NCI-H1694 (cell line): Measurements from ENCODE around the gene PDE3A.
"Not testable (repeated sequence)": the region's sequence is repeated elsewhere in the genome, so short reads cannot be mapped to it uniquely, and the experiment has no call there.

ENCODE experiments used
- DNase-seq: peaks from one replicate; lab custom pipeline; 2025; lab: John Stamatoyannopoulos, UW

PDE3A gene

DNA sequence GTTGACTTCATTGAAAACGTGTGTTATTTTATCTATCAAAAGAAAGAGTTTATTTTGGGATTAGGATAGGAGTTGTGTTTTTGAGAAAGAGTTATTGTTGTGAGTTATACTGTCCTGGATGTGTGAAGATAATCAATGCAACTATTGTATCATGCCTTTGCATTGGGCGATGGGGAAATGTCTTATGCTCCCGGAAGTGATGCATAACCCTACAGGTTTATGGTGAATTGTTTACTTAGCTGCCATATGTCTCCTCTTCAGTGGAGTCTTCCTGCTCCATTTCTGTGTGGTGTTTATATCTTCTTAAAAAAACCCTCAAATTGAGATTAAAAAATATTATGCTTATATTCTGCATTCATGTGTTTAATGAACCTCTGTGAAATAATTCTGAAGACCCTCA is 6.5 kb downstream of the PDE3A start:
- DNase-seq = no peak

DNA sequence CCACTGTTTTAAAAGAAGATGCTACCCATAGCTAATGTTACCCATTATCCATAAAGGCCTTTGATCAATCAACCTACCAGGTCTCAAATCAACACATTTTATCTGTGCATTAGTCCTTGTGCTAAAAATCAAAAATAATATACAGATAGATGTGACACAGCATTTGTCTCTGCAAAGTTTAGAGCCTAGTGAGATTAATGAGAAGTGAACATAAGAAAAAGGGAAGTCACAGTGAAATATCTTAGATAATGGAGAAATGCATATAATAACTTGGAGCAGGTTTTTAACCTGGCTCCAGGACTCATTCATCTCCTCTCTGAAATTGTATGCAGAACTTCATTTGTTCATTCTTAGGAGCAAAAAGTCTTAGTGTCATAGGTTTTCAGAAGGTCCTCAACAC is 7.2 kb downstream of the PDE3A start:
- no peak for DNase-seq

DNA sequence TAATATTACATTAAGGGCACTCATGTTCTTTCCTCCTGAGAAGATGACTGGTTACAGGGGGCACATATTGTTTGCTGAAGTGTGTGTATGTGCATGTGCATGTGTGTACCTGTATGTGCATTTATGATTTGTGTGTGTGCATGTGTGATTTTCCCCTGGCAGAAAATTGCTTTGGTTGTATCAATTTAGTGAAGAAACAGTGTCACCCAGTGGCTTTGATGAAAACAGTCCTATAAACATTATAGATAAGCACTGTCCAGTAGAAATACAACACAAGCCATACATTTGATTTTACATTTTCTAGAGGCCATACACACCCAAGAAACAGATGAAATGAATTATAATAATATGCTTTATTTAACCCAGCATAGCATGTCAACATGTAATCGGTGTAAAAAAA is 8.6 kb downstream of the PDE3A start:
- no peak for DNase-seq

DNA sequence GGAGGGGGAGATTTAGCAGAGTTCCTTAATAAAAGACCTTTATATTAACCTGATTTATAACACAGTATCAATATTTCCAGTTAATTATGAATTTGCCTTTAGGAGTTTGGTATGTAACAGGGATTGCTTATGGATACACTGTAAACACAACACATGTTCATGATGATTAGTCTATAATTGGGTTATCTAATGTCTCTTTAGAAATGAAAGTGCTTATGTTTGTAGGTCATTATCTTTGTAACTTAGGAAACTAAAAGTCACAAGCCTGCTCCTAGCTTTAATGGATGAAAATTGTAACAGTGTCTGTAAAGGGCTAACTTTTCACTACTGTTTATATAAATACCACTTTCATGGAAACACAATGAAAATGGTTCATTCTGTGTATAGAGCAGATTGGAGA is 9.4 kb downstream of the PDE3A start:
- DNase-seq = no peak

DNA sequence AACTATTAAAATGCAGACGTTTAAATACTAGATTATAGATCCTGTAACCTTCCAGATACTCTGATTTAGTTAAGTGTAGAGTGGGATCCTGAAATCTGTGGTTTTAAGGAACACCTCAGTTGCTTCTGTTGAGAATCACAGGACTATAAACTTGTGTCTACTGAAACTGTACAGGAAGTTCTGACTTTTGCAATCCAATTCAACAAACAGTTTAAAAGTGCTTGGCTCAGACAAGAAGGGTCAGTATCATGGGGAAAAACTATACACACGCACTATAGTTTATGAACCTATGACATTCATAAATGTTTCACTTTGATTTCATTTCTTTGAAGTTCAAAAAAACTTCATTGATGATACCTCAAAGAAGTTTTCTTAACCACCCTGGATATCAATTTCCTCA is 13.8 kb downstream of the PDE3A start:
- DNase-seq = no peak

DNA sequence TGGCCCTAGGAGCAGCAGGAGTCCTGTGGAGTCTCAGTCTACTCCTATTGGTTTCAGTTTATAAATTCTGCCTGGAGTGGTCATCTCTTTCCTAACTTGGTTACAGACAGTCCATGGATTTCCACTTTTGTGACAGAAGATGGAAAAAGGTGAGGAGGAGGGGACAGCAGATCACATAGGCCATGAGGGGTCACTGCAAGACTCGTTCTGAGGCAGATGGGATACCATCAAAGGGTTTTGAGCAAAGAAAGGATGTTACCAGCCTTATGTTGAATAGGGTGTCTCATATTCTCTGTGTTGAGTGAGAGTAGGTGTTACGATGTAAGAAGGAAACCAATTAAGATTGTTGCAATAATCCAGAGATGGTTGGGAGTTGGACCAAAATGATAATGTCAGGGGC is 15.3 kb downstream of the PDE3A start:
- DNase-seq = no peak

DNA sequence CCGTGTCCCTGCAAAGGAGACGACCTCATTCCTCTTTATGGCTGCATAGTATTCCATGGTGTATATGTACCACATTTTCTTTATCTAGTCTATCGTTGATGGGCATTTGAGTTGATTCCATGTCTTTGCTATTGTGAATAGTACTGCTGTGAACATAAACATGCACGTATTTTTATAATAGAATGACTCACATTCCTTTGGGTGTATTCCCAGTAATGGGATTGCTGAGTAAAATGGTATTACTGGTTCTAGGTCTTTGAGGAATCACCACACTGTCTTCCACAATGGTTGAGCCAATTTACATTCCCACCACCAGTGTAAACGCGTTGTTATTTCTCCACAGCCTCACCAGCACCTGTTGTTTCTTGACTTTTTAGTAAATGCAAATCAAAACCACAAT is 16.5 kb downstream of the PDE3A start:
- not testable (repeated sequence) for DNase-seq

DNA sequence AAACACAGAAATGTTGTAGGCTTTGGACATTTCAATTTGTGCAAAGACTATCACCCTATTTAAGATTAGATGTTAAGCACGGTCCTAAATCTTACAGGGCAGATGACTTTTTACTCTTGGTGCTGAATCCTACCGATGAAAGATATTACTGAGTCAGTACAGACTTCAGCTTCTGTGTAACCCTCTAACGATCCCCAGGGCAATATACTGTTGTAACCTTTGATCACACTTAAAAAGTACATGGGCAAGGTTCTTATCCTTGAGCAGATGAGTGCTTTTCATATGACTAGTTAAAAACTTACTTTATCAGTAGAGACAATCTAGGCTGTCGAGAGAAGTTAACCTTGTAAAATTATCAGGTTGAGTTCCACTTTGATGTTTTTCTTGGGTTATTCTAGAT is 22.5 kb downstream of the PDE3A start:
- no peak for DNase-seq

DNA sequence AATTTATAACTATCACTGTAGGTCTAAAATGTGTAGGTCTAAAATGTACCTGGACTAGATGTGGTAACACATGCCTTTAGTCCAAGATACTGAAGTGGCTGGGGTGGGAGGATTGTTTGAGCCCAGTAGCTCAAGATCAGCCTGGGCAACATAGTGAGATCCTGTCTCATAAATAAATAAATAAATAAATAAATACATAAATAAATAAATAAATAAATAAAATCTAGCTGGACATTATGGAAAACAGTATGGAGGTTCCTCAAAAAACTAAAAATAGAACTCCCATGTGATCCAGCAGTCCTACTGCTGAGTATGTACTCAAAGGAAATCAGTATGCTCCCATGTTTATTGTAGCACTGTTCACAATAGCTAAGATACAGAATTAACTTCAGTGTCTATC is 24.0 kb downstream of the PDE3A start:
- no peak for DNase-seq

DNA sequence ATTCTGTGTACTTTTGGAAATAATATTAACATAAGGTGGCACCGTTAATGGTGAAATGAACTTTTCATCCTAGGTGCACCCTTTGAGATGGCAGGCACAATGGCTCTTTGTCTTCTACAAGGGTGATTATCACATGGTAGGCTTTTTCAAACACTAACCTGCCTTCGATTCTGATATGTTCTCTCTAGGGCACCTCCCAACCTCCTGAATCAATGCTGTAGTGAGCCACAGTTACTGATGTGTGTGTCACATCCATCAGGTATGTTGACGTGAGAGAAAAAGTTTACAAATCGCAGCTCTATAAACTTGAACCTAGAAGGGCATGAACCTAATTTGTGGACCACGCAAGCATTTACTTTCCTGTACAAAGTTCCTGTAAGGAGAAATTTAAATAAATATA is 25.4 kb downstream of the PDE3A start:
- no peak for DNase-seq

DNA sequence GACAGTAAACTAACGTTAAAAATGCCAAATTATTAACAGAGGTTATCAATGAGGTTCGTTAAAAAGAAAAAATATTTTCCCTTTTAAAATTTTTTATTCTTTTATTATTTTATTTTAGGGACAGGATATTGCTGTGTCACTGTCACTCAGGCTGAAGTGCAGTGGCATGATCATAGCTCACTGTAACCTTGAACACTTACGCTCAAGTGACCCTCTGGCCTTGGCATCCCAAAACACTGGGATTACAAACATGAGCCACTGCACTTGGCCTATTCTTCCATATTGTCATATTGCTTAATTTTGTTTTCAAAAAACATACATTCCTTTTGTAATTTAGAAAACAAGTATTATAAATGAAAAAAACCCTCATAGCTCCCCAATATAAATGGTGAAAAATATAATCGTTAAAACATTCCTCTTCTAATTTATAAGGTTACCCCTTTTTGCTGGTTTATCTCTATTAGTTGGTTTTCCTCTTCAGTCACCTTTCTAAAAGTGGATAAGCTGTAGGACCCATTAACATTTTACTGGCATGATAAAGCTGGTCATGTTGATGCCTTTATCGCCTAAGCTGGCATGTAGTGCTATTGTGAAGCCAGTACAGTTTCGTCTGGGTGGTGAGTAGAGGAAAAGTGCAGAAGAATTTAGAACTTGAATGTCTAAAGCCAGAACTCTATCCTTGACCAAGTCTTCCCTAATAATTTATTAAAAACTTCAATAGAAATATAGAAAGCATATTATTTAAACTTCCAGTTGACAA is 27.6 kb downstream of the PDE3A start:
- no peak for DNase-seq

DNA sequence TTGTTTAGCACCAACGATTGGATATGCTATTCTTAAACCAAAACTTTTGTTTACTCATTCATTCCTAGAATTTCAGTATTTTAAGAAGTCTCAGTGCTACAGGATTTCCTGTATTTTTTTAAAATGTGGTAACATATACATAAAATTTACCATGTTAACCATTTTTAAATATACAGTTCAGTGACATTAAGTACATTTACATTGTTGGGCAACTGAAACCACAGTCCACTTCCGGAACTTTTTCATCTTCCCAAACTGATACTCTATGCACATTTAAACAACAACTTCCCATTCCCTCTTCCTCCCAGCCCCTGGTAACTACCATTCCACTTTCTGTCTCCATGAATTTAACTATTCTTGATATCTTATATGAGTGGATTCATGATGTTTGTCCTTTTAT is 30.3 kb downstream of the PDE3A start:
- no peak for DNase-seq

DNA sequence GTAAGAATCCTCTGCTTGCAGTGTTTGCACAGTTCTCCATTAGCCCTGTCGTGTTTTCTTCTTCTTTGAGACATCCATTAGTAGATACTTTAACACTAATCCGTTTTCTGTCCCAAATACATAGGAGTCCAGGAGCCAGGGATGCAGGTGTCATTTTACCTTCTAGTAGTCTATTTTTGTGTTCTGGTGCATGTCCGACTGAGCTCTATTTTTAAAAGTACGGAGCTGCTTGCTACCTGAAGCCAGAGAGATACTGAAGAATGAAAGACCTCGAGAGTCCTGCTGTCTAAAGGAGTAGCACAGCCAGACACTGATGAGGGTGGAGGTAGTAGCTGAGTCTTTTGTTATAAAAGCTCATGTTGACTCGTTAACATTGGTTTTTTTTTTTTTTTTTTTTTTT is 31.7 kb downstream of the PDE3A start:
- no peak for DNase-seq

DNA sequence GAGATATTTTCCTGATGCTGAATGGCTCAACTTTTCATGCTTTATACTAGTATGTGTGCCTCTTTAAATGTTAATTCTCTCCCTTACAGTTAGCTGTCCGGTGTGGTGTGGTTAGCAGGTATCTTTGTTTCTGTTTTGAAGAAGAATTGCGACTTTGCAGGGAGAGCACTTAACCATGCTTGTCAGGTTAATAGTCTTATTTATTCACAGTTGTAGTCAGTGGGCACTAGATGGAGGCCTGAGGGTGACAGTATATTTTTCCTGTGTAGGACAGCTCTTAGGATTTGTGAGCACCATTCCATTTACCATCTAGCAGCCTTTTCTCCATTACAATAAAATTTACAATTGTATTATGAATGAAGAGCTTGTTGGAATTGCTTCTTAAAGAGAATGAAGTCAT is 34.9 kb downstream of the PDE3A start:
- no peak for DNase-seq

DNA sequence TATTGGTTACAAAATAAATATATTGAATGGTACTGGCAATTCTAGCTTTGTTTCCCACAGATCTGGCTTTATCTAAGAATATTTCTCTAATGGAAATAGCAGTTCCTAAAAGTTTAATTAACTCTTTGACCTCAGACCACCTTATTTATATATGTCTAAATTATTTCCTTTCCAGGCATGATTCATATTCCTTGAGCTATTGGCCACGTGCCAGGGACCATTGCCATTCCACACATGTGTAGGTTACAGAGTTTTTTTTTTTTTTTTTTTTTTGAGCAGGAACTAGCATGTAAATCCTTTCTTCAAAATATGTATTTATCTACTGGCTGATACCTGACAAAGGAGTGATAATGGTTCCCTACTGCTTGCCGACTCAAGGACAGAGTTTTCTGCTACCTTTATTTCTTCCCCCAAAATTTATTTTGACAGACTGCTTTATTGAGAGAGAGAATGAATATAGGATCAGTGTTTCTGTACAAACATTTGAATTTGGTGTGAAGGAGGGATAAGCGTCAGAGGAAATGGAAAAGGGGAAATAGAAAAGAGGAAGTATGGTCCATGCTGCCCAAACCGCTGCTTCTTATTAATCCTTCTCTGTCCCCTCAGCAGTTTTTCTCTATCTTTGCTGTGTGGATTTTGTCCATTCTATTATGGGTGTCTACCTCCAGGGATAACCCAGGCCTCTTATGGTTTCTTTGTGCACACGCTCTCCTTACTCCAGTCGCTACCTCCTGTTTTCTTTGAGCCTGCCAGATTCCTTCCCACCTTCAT is 36.4 kb downstream of the PDE3A start:
- no peak for DNase-seq

DNA sequence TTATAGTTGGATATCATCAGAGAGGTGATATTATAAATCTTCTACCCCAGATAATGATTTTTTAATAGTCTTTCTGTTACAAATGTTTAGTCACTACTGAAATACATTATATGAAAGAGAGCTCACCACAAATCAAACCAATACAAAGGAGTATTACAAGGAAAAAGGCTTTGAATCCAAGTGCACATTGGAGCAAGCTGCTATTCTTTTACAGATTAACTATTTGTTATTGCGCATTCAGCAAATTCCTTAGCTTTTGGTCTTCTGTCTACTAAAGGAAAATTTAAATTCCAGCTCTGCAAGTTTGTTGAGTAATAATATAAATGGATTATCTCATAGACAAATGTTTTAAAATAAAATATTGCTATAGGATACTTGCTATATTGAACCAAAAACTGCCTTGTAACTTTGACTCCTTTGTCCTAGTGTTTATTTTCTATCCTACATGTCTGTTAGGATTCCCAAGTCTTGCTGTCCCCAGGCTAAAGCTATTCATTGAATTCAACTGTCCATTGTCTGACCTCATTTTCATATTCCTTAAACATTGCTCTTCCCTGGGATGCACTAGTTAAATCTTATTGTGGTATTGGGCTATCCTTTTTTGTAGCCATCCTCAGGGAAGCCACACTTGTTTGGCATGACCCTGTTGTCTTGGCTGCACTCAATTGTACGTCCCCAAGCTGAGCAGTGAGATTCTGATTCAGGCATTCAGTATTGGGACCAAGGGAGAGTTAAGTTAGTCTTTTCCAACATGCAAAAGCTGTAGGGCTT is 41.5 kb downstream of the PDE3A start:
- no peak for DNase-seq

DNA sequence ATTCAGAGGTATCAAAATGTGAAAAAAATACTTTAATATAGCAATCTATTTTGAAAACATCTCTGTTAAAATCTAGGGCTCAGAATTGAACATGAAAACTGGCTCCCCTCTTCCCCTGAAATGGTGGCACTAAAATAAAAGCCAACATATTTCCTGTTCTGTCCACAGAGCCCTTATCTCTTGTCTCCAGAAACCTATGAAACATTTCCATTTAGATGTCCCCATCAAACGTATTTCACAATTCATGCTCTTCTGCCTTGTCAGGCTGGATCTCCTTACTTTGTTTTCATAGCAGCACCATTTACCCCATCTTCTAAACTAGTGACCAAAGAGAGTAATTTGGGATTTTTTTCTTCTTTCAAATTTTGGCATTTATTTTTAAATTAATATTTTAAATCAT is 42.4 kb downstream of the PDE3A start:
- no peak for DNase-seq

DNA sequence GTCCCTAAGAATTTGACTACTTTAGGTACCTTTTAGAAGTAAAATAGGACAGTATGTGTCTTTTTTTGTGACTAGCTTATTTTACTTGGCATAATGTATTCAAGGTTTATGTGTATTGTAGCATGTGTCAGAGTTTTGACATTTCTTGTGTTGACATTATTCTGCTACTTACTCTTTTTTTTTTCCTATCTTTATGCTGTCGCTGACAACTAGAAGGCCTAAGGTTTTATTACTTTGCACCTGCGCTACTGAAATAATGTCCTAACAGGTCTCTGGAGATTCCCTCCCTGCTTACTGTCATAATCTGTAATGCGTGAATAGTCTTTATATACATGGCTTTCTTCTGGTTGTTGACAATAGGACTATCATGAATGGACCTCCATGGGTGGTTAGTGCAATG is 43.0 kb downstream of the PDE3A start:
- no peak for DNase-seq

DNA sequence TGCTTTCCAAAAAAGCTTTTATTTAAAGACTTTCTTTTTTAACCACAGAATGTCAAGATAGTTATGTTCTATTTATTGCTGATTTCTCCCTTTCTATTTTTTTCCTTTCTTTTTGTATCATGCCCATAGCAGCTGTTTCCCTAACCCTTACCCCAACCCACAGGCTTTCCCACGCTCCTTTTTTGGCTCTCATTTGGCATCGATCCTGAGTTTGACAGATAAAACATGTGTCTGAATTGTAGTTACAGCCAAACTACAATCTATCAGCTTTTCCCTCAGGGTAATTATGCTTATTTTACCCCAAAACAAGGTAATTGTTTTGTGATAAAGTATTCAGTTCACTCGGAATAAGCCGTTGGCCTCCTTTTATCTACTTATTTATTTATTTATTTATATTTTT is 46.7 kb downstream of the PDE3A start:
- peak; percentile 89 for DNase-seq

DNA sequence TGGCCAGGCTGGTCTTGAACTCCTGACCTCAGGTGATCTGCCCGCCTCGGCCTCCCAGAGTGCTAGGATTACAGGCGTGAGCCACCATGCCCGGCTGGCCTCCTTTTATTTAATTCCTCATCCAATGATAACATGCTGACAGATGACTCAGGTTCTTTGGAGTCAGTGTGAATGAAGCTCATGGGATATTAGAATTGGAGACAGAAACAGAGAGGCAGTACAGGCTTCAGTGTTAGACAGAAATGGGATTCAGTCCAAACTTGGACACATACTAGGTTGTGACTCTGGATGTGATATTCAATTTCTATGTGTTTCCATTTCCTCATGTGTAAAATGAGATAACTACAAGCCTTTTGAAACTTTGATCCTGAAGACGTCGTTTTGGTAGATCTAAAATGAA is 47.3 kb downstream of the PDE3A start:
- no peak for DNase-seq

DNA sequence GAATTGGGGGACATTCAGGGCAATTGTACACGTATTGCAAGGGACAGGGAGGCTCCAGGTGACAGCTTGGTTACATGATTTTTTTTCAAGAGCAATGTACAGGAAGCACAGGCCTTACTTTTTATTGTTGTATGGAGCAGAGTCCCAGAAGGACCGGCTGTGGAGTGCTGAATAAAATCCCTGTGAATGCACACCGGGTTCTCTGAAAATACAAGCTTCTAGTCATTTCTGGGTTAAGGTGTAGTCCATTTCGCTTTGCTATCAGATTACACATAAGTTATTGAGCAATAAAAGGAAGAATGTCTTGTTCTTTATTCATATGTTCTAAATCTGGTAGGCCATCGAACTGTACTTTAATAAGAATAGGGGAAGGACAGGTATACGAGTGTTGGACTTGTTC is 52.2 kb downstream of the PDE3A start:
- DNase-seq = no peak

DNA sequence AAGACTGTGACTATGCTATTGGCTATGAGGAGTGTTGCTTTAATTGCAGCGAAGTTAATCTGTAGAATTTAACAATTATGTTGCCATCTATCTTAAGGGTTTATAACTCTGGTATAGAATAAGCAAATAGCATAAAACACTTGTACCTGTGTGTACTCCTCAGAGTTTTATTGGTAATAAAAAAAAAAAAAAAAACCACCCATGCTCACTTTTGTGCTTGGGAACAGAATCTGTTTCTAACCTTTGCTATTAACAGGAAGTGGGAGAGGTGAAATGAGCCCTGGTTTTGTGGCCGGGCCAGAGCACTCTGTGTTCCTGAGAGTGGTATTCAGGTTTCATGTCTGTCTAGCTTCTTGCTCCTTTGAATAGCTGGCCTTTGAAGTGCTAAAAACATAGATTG is 53.1 kb downstream of the PDE3A start:
- DNase-seq = no peak

DNA sequence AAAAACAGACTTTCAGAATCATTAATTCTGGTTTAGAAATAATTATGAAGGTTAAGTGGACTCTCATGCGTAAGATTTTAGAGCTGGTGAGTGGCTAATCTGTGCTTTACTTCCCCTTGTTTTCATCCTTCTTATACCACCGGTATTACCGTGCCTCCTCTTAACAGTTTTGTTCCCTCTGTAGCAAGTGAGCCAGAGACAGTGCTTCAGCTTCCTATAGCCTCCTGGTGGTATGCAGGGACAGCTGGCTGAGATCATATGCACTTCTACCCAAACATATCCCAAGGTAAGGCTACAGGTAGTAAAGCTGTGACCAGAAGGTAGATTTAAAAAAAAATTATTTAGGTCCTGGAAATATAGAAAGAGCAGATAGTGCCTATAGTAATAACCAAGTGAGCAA is 55.2 kb downstream of the PDE3A start:
- no peak for DNase-seq
